ENCODE results near the gene SLC25A4. TPM values are rescaled to one million over a fixed set of nuclear protein-coding genes. Genes with fewer than 3 reads are reported as not detected.

Gene SLC25A4
- total and polyA plus RNA-seq, 2 donors (not counting 3 experiments of a cell fraction or from before 2014, with no cell fraction given): 13.5 to 13.7 TPM

DNA sequence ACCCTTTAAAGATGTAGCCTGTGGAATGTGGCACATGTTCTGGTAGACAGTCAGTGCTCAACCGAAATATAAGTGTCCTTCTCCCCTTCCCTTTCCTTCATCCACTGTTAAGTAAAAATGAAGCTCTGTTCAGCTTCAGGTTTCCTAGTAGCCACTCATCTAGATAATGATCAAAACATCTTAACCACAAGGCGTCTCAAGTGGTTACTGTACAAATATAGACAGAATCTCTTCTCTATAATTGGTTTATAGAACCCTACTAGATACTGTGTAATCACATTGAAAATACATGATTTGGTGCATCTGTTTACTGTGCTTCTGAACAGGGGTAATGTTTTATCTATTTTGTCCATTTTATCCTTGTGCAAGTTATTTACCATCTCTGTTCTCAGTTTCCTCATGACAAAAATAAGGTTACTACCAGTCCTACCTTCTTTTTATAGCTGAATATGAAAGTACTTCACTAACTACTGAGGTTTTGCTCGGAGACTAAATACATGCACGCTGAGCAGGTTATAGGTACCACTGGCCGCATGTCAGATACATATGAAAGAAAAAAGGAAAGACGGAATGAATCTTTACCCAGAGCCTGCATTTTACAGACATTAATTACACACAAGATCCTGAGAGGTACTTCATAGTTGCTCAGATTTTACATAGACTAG lies 20.3 kb upstream of the SLC25A4 start:
- ChIA-PET CTCF (interaction anchor here (1.1 to 3.1 kb wide), 3 partner anchors 10 to 83 kb away, joined by 3 to 24 read pairs (median 3); no protein-coding TSS in a partner anchor), POLR2A (no interaction called here)
- Histone ChIP-seq H3K27me3 (ENCODE audit: control insufficient read depth in 2 of 2, insufficient read depth in 2 of 2, low read length in 2 of 2) (peaks cover 7 to 9% of the 10 kb centered on the region in 2 experiments), H3K4me2 (ENCODE audit: insufficient read depth, low read length) (no peak overlapping the region), H3K27ac (ENCODE audit: insufficient read depth, low read depth, low read length) (no peak overlapping the region), H4K20me1 (replicated peaks; ENCODE audit: control insufficient read depth, extremely low read depth, insufficient read depth, low read length) (no peaks in the 10 kb centered on the region), H3K79me2 (ENCODE audit: control insufficient read depth, insufficient read depth, low read length) (no peaks in the 10 kb centered on the region), H2AFZ (ENCODE audit: low read depth, low read length) (no peak overlapping the region), H3K4me1 (ENCODE audit: control insufficient read depth, extremely low read depth, insufficient read depth, low read length) (peaks cover 6% of the 10 kb centered on the region), H3K36me3 (ENCODE audit: control insufficient read depth in 2 of 2, extremely low read depth in 1 of 2, insufficient read depth in 2 of 2, low read length in 2 of 2) (no peaks in the 10 kb centered on the region), H3K9me1 (replicated peaks; ENCODE audit: control insufficient read depth, extremely low read depth, insufficient read depth, low read length) (no peaks in the 10 kb centered on the region), H3K4me3 (replicated peaks in 1 of 3; ENCODE audit: insufficient read depth in 1 of 3, low read depth in 1 of 3, low read length in 3 of 3) (no peak overlapping the region), H3K9ac (replicated peaks; ENCODE audit: extremely low read depth, insufficient read depth, low read length) (no peak overlapping the region), H3K9me3 (replicated peaks; ENCODE audit: control insufficient read depth, insufficient read depth, low read length) (no peaks in the 10 kb centered on the region)
- FAIRE-seq (no peak), DNase-seq (ENCODE audit: low read depth, low spot score) (no peak)
- no TSS peak for BruUV-seq (replicated peaks)
- intact Hi-C loops (cut with micrococcal nuclease): loop anchor here (10.0 kb wide), 1 partner anchor 1618 kb away; the partner anchor contains the start of gene ING2
- dilution Hi-C loops (cut with MboI; ENCODE audit: extremely low pct_ligation_motif_present, low sequenced_read_pairs): no loop called here
- TF ChIP-seq, protein P1, sequence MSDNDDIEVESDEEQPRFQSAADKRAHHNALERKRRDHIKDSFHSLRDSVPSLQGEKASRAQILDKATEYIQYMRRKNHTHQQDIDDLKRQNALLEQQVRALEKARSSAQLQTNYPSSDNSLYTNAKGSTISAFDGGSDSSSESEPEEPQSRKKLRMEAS (IDR thresholded peaks at IDR 0.05; ENCODE audit: insufficient read depth, insufficient read length): no peak
- TF ChIP-seq FOS (IDR thresholded peaks at IDR 0.05; ENCODE audit: borderline replicate concordance, insufficient read depth, low read length): no peak
- TF ChIP-seq, protein P2, sequence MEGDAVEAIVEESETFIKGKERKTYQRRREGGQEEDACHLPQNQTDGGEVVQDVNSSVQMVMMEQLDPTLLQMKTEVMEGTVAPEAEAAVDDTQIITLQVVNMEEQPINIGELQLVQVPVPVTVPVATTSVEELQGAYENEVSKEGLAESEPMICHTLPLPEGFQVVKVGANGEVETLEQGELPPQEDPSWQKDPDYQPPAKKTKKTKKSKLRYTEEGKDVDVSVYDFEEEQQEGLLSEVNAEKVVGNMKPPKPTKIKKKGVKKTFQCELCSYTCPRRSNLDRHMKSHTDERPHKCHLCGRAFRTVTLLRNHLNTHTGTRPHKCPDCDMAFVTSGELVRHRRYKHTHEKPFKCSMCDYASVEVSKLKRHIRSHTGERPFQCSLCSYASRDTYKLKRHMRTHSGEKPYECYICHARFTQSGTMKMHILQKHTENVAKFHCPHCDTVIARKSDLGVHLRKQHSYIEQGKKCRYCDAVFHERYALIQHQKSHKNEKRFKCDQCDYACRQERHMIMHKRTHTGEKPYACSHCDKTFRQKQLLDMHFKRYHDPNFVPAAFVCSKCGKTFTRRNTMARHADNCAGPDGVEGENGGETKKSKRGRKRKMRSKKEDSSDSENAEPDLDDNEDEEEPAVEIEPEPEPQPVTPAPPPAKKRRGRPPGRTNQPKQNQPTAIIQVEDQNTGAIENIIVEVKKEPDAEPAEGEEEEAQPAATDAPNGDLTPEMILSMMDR (IDR thresholded peaks at IDR 0.05; ENCODE audit: extremely low read depth in 1 of 2, insufficient read depth in 1 of 2, low read depth in 1 of 2, low read length in 2 of 2): no peak
- no peak for TF ChIP-seq EZH2 (IDR thresholded peaks at IDR 0.05; ENCODE audit: borderline replicate concordance, low read depth, low read length, severe bottlenecking)
- TF ChIP-seq POLR2A (IDR thresholded peaks at IDR 0.05; ENCODE audit: low read depth, low read length): no peak
- TF ChIP-seq JUN (IDR thresholded peaks at IDR 0.05; ENCODE audit: borderline replicate concordance, insufficient read depth, insufficient read length, low read depth): no peak
- no peak for TF ChIP-seq MYC (IDR thresholded peaks at IDR 0.05; ENCODE audit: low read depth, low read length)
- TF ChIP-seq GATA2 (IDR thresholded peaks at IDR 0.05; ENCODE audit: insufficient read depth, insufficient read length, low read depth, low read length): no peak
- TF ChIP-seq POLR2AphosphoS5 (IDR thresholded peaks at IDR 0.05; ENCODE audit: insufficient read depth, low read depth, low read length): no peak

All from endothelial cell of umbilical vein (primary cell).